ENCODE results near the gene PDLIM1. TPM values are rescaled to one million over a fixed set of nuclear protein-coding genes. Genes with fewer than 3 reads are reported as not detected.
"Not testable (repeated sequence)": the region's sequence is repeated elsewhere in the genome, so short reads cannot be mapped to it uniquely, and the experiment has no call there.

The PDLIM1 gene
- total and polyA plus RNA-seq, 8 donors = 41.7 to 289 (median 182) TPM

GRCh38 chr10:95235676-95236067, 55.1 kb downstream of the PDLIM1 start:
- Histone ChIP-seq H3K4me1 (peaks cover 0 to 6% (median 3%) of the 10 kb centered on the region in 4 donors), H3K4me3 (no peak overlapping the region), H3K9me3 (no peaks in the 10 kb centered on the region), H3K36me3 (peaks cover 24 to 86% (median 64%) of the 10 kb centered on the region in 4 donors), H3K27me3 (no peaks in the 10 kb centered on the region), H3K27ac (no peak overlapping the region)
- WGBS, 5 donors = 59 to 85% (median 70%) methylated on average over 3 of the region's 3 CpGs
- intact Hi-C loops (cut with DNase I; ENCODE audit: low total_unique reads) = no loop called here
- TF ChIP-seq POLR2AphosphoS5 (IDR thresholded peaks at IDR 0.05) (no peak), EP300 (IDR thresholded peaks at IDR 0.05) (no peak), CTCF (IDR thresholded peaks at IDR 0.05) (no peak), POLR2A (IDR thresholded peaks at IDR 0.05) (no peak)
- DNase-seq = no peak

- Histone ChIP-seq H3K4me1 (peaks cover 0 to 13% (median 4%) of the 10 kb centered on the region in 4 donors), H3K27ac (no peak overlapping the region), H3K27me3 (no peaks in the 10 kb centered on the region), H3K9me3 (no peaks in the 10 kb centered on the region), H3K4me3 (no peak overlapping the region), H3K36me3 (peaks cover 24 to 78% (median 57%) of the 10 kb centered on the region in 4 donors)
- no peak for DNase-seq
- intact Hi-C loops (cut with DNase I; ENCODE audit: low total_unique reads) = no loop called here
- TF ChIP-seq EP300 (IDR thresholded peaks at IDR 0.05) (no peak), CTCF (IDR thresholded peaks at IDR 0.05) (no peak), POLR2A (IDR thresholded peaks at IDR 0.05) (no peak), POLR2AphosphoS5 (IDR thresholded peaks at IDR 0.05) (no peak)
- 85 to 87% (median 87%) methylated on average over 5 of the region's 5 CpGs for WGBS, 5 donors
Measured at GRCh38 chr10:95234951-95235350, 55.9 kb downstream of the PDLIM1 start.

DNA sequence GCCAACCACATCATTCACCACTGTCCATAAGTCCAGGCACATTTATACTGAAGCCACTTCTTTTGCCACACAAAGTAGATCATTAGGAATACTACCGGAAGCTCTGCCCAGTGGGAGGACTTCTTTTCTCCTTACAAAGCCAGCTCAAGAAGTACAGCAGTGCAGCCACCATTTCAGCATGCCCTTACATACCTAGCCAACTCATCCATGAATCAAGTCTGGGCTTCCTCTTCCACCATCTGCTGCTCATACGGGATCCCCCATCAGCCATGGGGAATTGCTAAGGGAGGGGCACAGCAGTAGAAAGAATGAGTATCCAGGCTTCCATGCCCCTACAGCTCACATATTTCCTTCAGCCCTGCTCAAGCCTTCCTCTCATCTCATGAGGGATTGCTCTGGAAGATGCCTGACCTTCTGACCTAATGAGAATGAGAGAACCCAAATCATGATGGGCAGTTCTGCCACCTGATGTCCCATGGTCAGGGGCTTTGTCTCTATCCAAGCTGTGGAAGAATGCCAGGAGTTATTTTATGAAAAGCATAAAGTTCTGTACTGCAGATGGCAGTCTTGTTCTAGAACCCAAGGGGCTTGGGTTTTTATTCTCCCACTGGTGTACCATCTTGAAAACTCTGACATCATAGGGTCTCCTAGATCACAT, 57.3 kb downstream of the PDLIM1 start:
- Histone ChIP-seq H3K27me3 (no peaks in the 10 kb centered on the region), H3K27ac (no peak overlapping the region), H3K4me1 (peaks cover 0 to 13% (median 4%) of the 10 kb centered on the region in 4 donors), H3K4me3 (no peak overlapping the region), H3K9me3 (no peaks in the 10 kb centered on the region), H3K36me3 (peaks cover 24 to 64% (median 52%) of the 10 kb centered on the region in 4 donors)
- TF ChIP-seq POLR2A (IDR thresholded peaks at IDR 0.05) (no peak), EP300 (IDR thresholded peaks at IDR 0.05) (no peak), CTCF (IDR thresholded peaks at IDR 0.05) (no peak), POLR2AphosphoS5 (IDR thresholded peaks at IDR 0.05) (no peak)
- DNase-seq = no peak
- intact Hi-C loops (cut with DNase I; ENCODE audit: low total_unique reads) = no loop called here
- 88 to 100% (median 98%) methylated on average over 2 of the region's 2 CpGs for WGBS, 5 donors

- intact Hi-C loops (cut with DNase I; ENCODE audit: low total_unique reads) = not testable (repeated sequence)
- peak overlapping the region; percentile 44 to 50 (median 47) for H3K4me3 ChIP-seq
- peak; percentile 37 to 91 for DNase-seq
Measured at GRCh38 chr10:95230677-95231586, 59.9 kb downstream of the PDLIM1 start.

More at GRCh38 chr10:95230677-95231586, 59.9 kb downstream of the PDLIM1 start:
- WGBS, 5 donors = 22 to 45% (median 39%) methylated on average over 26 to 36 of the region's 36 CpGs
- H3K27me3 ChIP-seq, H3K9me3 ChIP-seq: not testable (repeated sequence)
- peaks cover 0 to 13% (median 4%) of the 10 kb centered on the region in 4 donors for H3K4me1 ChIP-seq
- peaks cover 7 to 42% (median 27%) of the 10 kb centered on the region in 4 donors for H3K36me3 ChIP-seq
- peak overlapping the region in 3 of 5 donors; percentile 26 to 69 (median 55) for H3K27ac ChIP-seq
